ENCODE results near the gene ELP6. TPM values are rescaled to one million over a fixed set of nuclear protein-coding genes. Genes with fewer than 3 reads are reported as not detected.

ELP6 gene
- total RNA-seq, 4 donors from 2014 or later = 16.9 to 31.1 (median 26.6) TPM

DNA sequence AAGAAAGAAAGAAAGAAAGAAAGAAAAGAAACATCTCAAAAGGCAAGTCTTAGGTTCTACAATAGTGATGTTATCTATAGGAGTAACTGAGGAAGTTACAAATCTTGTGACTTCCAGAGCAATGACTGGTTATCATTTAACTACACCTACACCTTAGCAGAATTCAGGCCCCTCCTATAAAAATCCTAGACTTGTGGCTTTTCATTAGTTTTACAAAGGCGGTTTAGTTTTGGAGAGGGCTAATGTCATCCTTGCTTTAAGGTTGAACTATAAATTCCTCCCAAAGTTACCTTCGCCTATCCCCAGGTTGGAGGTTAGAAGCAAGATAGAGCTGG lies 33.7 kb downstream of the ELP6 start:
- H3K4me3 ChIP-seq = no peak overlapping the region
- DNase-seq (no peak), ATAC-seq (no peak)
- intact Hi-C loops (cut with DNase I; ENCODE audit: low total_unique reads) (loop anchor here (10.0 kb wide), 1 partner anchor 315 kb away; the partner anchor contains the start of gene SETD2), in situ Hi-C loops (cut with MboI; ENCODE audit: low sequenced_read_pairs in 4 of 4) (loop anchor here in 2 of 4 donors (5.0 to 10.0 kb wide), 2 partner anchors 55 to 57 kb away; no protein-coding TSS in a partner anchor)
- peaks cover 10% of the 10 kb centered on the region in 2 donors for H3K4me1 ChIP-seq
- H3K27ac ChIP-seq = no peak overlapping the region
- no peaks in the 10 kb centered on the region for H3K9me3 ChIP-seq
- TF ChIP-seq POLR2A (IDR thresholded peaks at IDR 0.05) = no peak
- TF ChIP-seq, protein P1, sequence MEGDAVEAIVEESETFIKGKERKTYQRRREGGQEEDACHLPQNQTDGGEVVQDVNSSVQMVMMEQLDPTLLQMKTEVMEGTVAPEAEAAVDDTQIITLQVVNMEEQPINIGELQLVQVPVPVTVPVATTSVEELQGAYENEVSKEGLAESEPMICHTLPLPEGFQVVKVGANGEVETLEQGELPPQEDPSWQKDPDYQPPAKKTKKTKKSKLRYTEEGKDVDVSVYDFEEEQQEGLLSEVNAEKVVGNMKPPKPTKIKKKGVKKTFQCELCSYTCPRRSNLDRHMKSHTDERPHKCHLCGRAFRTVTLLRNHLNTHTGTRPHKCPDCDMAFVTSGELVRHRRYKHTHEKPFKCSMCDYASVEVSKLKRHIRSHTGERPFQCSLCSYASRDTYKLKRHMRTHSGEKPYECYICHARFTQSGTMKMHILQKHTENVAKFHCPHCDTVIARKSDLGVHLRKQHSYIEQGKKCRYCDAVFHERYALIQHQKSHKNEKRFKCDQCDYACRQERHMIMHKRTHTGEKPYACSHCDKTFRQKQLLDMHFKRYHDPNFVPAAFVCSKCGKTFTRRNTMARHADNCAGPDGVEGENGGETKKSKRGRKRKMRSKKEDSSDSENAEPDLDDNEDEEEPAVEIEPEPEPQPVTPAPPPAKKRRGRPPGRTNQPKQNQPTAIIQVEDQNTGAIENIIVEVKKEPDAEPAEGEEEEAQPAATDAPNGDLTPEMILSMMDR (IDR thresholded peaks at IDR 0.05 in 4 of 5, conservative IDR thresholded peaks at IDR 0.05 in 1 of 5) = no peak
- no peaks in the 10 kb centered on the region for H3K36me3 ChIP-seq
- H3K27me3 ChIP-seq = no peaks in the 10 kb centered on the region

GRCh38 chr3:47478022-47478421 lies 35.5 kb downstream of the ELP6 start:
- no peak for TF ChIP-seq POLR2A (IDR thresholded peaks at IDR 0.05)
- TF ChIP-seq, protein P1 (IDR thresholded peaks at IDR 0.05 in 4 of 5, conservative IDR thresholded peaks at IDR 0.05 in 1 of 5) = no peak
- Histone ChIP-seq H3K27me3 (no peaks in the 10 kb centered on the region), H3K36me3 (no peaks in the 10 kb centered on the region), H3K27ac (no peak overlapping the region), H3K9me3 (no peaks in the 10 kb centered on the region), H3K4me1 (peaks cover 22 to 27% of the 10 kb centered on the region in 2 donors), H3K4me3 (no peak overlapping the region)
- intact Hi-C loops (cut with DNase I; ENCODE audit: low total_unique reads) = loop anchor here (10.0 kb wide), 1 partner anchor 313 kb away; the partner anchor contains the start of gene SETD2
- no peak for ATAC-seq
- no peak for DNase-seq
- in situ Hi-C loops (cut with MboI; ENCODE audit: low sequenced_read_pairs in 4 of 4) = loop anchor here in 2 of 4 donors (5.0 to 10.0 kb wide), 2 partner anchors 53 to 56 kb away; no protein-coding TSS in a partner anchor

DNA sequence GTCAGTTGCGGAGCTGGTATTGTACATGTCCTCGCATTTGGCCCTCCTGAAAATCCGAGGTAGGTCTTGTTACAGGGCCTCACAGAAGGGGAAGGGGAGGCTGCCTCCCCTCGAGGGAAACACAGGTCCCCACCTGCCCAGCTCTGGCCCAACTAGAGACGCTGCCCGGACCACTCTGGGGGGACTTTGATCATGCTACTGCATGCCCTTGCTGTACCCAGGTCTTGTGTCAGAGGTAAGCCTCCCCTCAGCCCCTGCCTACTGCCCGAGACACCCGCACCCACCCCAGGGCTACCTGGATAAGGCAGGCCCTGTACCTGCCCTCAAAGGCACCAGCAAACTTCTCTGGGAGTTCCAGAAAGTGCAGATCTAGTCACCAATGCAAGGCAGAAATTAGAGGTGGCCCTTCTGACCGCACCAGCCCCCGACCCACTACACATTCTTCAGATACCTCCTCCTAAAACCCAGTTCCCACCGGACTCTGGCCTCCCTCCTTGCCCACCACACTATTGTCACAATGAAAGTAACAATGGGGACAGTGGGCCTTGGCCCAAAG lies 36.8 kb downstream of the ELP6 start:
- Histone ChIP-seq H3K4me1 (peaks cover 22 to 27% of the 10 kb centered on the region in 2 donors), H3K4me3 (peak overlapping the region in 3 of 4 donors; percentile 81 to 100 (median 98)), H3K27ac (peak overlapping the region in 3 of 4 donors; percentile 77 to 95 (median 94)), H3K27me3 (no peaks in the 10 kb centered on the region), H3K36me3 (no peaks in the 10 kb centered on the region), H3K9me3 (no peaks in the 10 kb centered on the region)
- TF ChIP-seq, protein P1 (IDR thresholded peaks at IDR 0.05 in 4 of 5, conservative IDR thresholded peaks at IDR 0.05 in 1 of 5) = no peak
- no peak for TF ChIP-seq POLR2A (IDR thresholded peaks at IDR 0.05)
- DNase-seq (no peak), ATAC-seq (no peak)
- in situ Hi-C loops (cut with MboI; ENCODE audit: low sequenced_read_pairs in 4 of 4) (loop anchor here in 2 of 4 donors (5.0 to 10.0 kb wide), 2 partner anchors 52 to 54 kb away; no protein-coding TSS in a partner anchor), intact Hi-C loops (cut with DNase I; ENCODE audit: low total_unique reads) (loop anchor here (1.0 to 10.0 kb wide), 4 partner anchors 33 to 312 kb away; partner anchors contain the start of genes ELP6 and SETD2)

- H3K27me3 ChIP-seq = no peaks in the 10 kb centered on the region
- H3K9me3 ChIP-seq = no peaks in the 10 kb centered on the region
- no peaks in the 10 kb centered on the region for H3K36me3 ChIP-seq
- in situ Hi-C loops (cut with MboI; ENCODE audit: low sequenced_read_pairs in 4 of 4) = loop anchor here in 2 of 4 donors (5.0 to 10.0 kb wide), 2 partner anchors 51 to 54 kb away; no protein-coding TSS in a partner anchor
- intact Hi-C loops (cut with DNase I; ENCODE audit: low total_unique reads) = loop anchor here (1.0 to 10.0 kb wide), 4 partner anchors 33 to 311 kb away; partner anchors contain the start of genes ELP6 and SETD2
- H3K4me3 ChIP-seq = peak overlapping the region; percentile 74 to 100 (median 90)
- TF ChIP-seq POLR2A (IDR thresholded peaks at IDR 0.05) = no peak
- TF ChIP-seq, protein P1 (IDR thresholded peaks at IDR 0.05 in 4 of 5, conservative IDR thresholded peaks at IDR 0.05 in 1 of 5) = no peak
- peak overlapping the region; percentile 77 to 95 (median 90) for H3K27ac ChIP-seq
- DNase-seq (no peak), ATAC-seq (no peak)
- H3K4me1 ChIP-seq = peaks cover 22 to 27% of the 10 kb centered on the region in 2 donors
Measured at GRCh38 chr3:47476330-47476626, 37.2 kb downstream of the ELP6 start.
